Hepatocyte (in vitro differentiated cells): ENCODE results near the gene MRPS27.

ENCODE experiments used
- CTCF ChIP-seq: fragments of 200-600 bp; sonication (generic); IDR thresholded peaks from 2 replicates; pipeline ENCODE4 v1.5.1; 2016; ENCODE audit warnings: antibody characterized with exemption, mild to moderate bottlenecking; ENCODE audit not compliant: poor library complexity
- EZH2 ChIP-seq: fragments of 200-600 bp; sonication (generic); IDR thresholded peaks from 2 replicates; pipeline ENCODE4 v1.6.1; 2016; ENCODE audit warnings: antibody characterized with exemption, mild to moderate bottlenecking, borderline replicate concordance

- no peak for TF ChIP-seq EZH2
- TF ChIP-seq CTCF, result peak; percentile 30
Measured at GRCh38 chr5:72244862-72245371, 75.1 kb downstream of the MRPS27 start.
